ENCODE results near the gene WASF2. TPM values are rescaled to one million over a fixed set of nuclear protein-coding genes. Genes with fewer than 3 reads are reported as not detected.

WASF2 gene
- total and polyA plus RNA-seq, 2 of the 4 experiments (the other 2 are of a cell fraction), result 7.9 to 45.4 TPM

GRCh38 chr1:27414091-27414490, 75.9 kb downstream of the WASF2 start:
- H3K4me3 ChIP-seq (ENCODE audit: insufficient read depth, low read depth, low read length), result no peak overlapping the region
- no peaks in the 10 kb centered on the region for H3K9me3 ChIP-seq (ENCODE audit: control insufficient read depth, insufficient read depth, low read length)
- H3K14ac ChIP-seq (replicated peaks; ENCODE audit: low read depth, low read length), result no peak overlapping the region
- no peak overlapping the region for H3K18ac ChIP-seq (ENCODE audit: low read depth, low read length)
- no peaks in the 10 kb centered on the region for H3K27me3 ChIP-seq (ENCODE audit: control insufficient read depth, insufficient read depth, low read length)
- no peak for ATAC-seq (ENCODE audit: low read depth)
- no peak overlapping the region for H2AK5ac ChIP-seq (ENCODE audit: low read depth, low read length)
- no peak overlapping the region for H4K91ac ChIP-seq (ENCODE audit: insufficient read depth, low read depth, low read length)
- ChIA-PET CTCF (no interaction called here), POLR2A (ENCODE audit: unreplicated experiment) (interaction anchor here (0.6 kb wide), 1 partner anchor 15 kb away, joined by 3 read pairs; no protein-coding TSS in a partner anchor)
- no peak overlapping the region for H4K5ac ChIP-seq (ENCODE audit: low read depth, low read length)
- dilution Hi-C loops (cut with HindIII; ENCODE audit: low sequenced_read_pairs, unreplicated experiment), result no loop called here
- H3K4ac ChIP-seq (ENCODE audit: low read depth, low read length), result no peak overlapping the region
- H2BK5ac ChIP-seq (ENCODE audit: low read depth, low read length, poor library complexity, severe bottlenecking), result no peak overlapping the region
- H3K36me3 ChIP-seq (ENCODE audit: control insufficient read depth, insufficient read depth, low read length), result peaks cover 61% of the 10 kb centered on the region
- BruUV-seq (replicated peaks), result no TSS peak
- H2AK9ac ChIP-seq (replicated peaks; ENCODE audit: low read depth, low read length, poor library complexity), result no peak overlapping the region
- WGBS, 2 experiments (ENCODE audit: extremely low coverage in 2 of 2, insufficient read length in 1 of 2), result no CpG with 5 or more reads among the region's 1 CpG
- in situ Hi-C loops (cut with MboI; ENCODE audit: low sequenced_read_pairs), result loop anchor here (10.0 kb wide), 1 partner anchor 251 kb away; no protein-coding TSS in a partner anchor
- H4K8ac ChIP-seq (ENCODE audit: low read depth in 2 of 2, low read length in 2 of 2), result no peak overlapping the region
- H3K23ac ChIP-seq (ENCODE audit: low read depth, low read length), result no peak overlapping the region
- TF ChIP-seq BHLHE40 (IDR thresholded peaks at IDR 0.05; ENCODE audit: low read depth, low read length) (no peak), RCOR1 (IDR thresholded peaks at IDR 0.05; ENCODE audit: insufficient replicate concordance, low read length) (no peak), MAFK (IDR thresholded peaks at IDR 0.05; ENCODE audit: low read depth, low read length) (no peak), MAZ (IDR thresholded peaks at IDR 0.05; ENCODE audit: borderline replicate concordance, low read depth, low read length) (no peak), CEBPB (IDR thresholded peaks at IDR 0.05; ENCODE audit: low read depth, low read length) (no peak), MXI1 (IDR thresholded peaks at IDR 0.05; ENCODE audit: borderline replicate concordance, low read depth, low read length) (no peak), POLR2A (IDR thresholded peaks at IDR 0.05; ENCODE audit: low read depth, low read length) (no peak), ELK1 (IDR thresholded peaks at IDR 0.05; ENCODE audit: borderline replicate concordance, low read depth, low read length) (no peak), CTCF (conservative IDR thresholded peaks at IDR 0.05; ENCODE audit: low read depth, low read length) (no peak), CHD1 (IDR thresholded peaks at IDR 0.05; ENCODE audit: low read depth, low read length) (no peak), USF2 (IDR thresholded peaks at IDR 0.05; ENCODE audit: low read depth, low read length) (no peak), RFX5 (IDR thresholded peaks at IDR 0.05; ENCODE audit: low read depth, low read length) (no peak), NFE2L2 (IDR thresholded peaks at IDR 0.05; ENCODE audit: low read depth, low read length) (no peak), SMC3 (IDR thresholded peaks at IDR 0.05; ENCODE audit: low read depth, low read length) (no peak), FOS (IDR thresholded peaks at IDR 0.05; ENCODE audit: low read depth, low read length) (no peak), RAD21 (IDR thresholded peaks at IDR 0.05; ENCODE audit: low read length) (no peak)
- no peak overlapping the region for H2BK20ac ChIP-seq (ENCODE audit: low read depth, low read length)
- intact Hi-C loops (cut with micrococcal nuclease), result no loop called here
- H3K4me2 ChIP-seq (ENCODE audit: low read depth, low read length), result no peak overlapping the region
- no peak for DNase-seq
- peaks cover 8% of the 10 kb centered on the region; the same call in 1 of the 2 replicates for H3K9me1 ChIP-seq (ENCODE audit: insufficient read depth, low read length)
- H2BK15ac ChIP-seq (ENCODE audit: low read depth, low read length), result no peak overlapping the region
- H3K9ac ChIP-seq (ENCODE audit: low read depth, low read length), result no peak overlapping the region
- no peak overlapping the region for H3K56ac ChIP-seq (ENCODE audit: extremely low read depth, insufficient read depth, low read length)
- H4K20me1 ChIP-seq (ENCODE audit: insufficient read depth, low read length), result no peaks in the 10 kb centered on the region
- H3K27ac ChIP-seq (ENCODE audit: insufficient read depth, low read length), result no peak overlapping the region
- peaks cover 34 to 51% of the 10 kb centered on the region in 2 experiments for H3K79me1 ChIP-seq (ENCODE audit: low read depth in 1 of 2, low read length in 2 of 2)
- H2BK120ac ChIP-seq (ENCODE audit: low read depth, low read length), result no peak overlapping the region
- peaks cover 6% of the 10 kb centered on the region for H3K4me1 ChIP-seq (ENCODE audit: control insufficient read depth, insufficient read depth, low read length)
- no peak overlapping the region for H2AFZ ChIP-seq (replicated peaks; ENCODE audit: low read length, poor library complexity)
